Posterior cingulate gyrus (tissue), 11 donors: Measurements from ENCODE around the gene SLC25A21.
"Not testable (repeated sequence)": the region's sequence is repeated elsewhere in the genome, so short reads cannot be mapped to it uniquely, and the experiment has no call there.

Source experiments
- DNase-seq, 10 donors: peaks; one replicate each; pipeline versions ENCODE4 v3.0.0 to v3.0.0-alpha.2; 2020 to 2021; ENCODE audit warnings: mixed read lengths in 3 of 10
- intact Hi-C: fragments of 100-400 bp; cut with DNase I; formaldehyde crosslinking; loops from one replicate; pipeline ENCODE4 v1.15.1; 2023

The SLC25A21 gene

GRCh38 chr14:37172024-37172869 lies at the start of gene SLC25A21:
TSS of gene SLC25A21 (minus strand) at chr14:37172606.
- DNase-seq, result peak; percentile 63 to 97 (median 78)
- intact Hi-C loops, result loop anchor here (2.0 kb wide), 1 partner anchor 25 kb away; the partner anchor contains the start of gene MIPOL1

GRCh38 chr14:37221073-37221472 lies 48.7 kb upstream of the SLC25A21 start:
- no peak for DNase-seq
- intact Hi-C loops, result no loop called here

- intact Hi-C loops, result no loop called here
- no peak for DNase-seq
Measured at GRCh38 chr14:37215345-37215744, 42.9 kb upstream of the SLC25A21 start.

- intact Hi-C loops, result no loop called here
Measured at GRCh38 chr14:37213016-37213415, 40.6 kb upstream of the SLC25A21 start.

GRCh38 chr14:37210448-37210847 lies 38.0 kb upstream of the SLC25A21 start:
- no peak for DNase-seq
- intact Hi-C loops, result no loop called here

More at GRCh38 chr14:37213016-37213415, 40.6 kb upstream of the SLC25A21 start:
- DNase-seq, result no peak

GRCh38 chr14:37209617-37210016 lies 37.2 kb upstream of the SLC25A21 start:
- DNase-seq, intact Hi-C loops: not testable (repeated sequence)

GRCh38 chr14:37205623-37206605 lies 33.5 kb upstream of the SLC25A21 start:
- intact Hi-C loops, DNase-seq: not testable (repeated sequence)

- DNase-seq, result no peak
- intact Hi-C loops, result no loop called here
Measured at GRCh38 chr14:37203423-37203822, 31.0 kb upstream of the SLC25A21 start.

GRCh38 chr14:37202812-37203211 lies 30.4 kb upstream of the SLC25A21 start:
- intact Hi-C loops, result no loop called here
- DNase-seq, result no peak

- DNase-seq, result no peak
- intact Hi-C loops, result no loop called here
Measured at GRCh38 chr14:37202265-37202664, 29.9 kb upstream of the SLC25A21 start.

- intact Hi-C loops, result no loop called here
- no peak for DNase-seq
Measured at GRCh38 chr14:37201724-37202123, 29.3 kb upstream of the SLC25A21 start.

- intact Hi-C loops, result no loop called here
Measured at GRCh38 chr14:37198907-37199306, 26.5 kb upstream of the SLC25A21 start.

GRCh38 chr14:37198273-37198598 lies 25.8 kb upstream of the SLC25A21 start:
- DNase-seq, result no peak
- intact Hi-C loops, result no loop called here

More at GRCh38 chr14:37198907-37199306, 26.5 kb upstream of the SLC25A21 start:
- DNase-seq, result no peak

- DNase-seq, result peak; percentile 63 to 97 (median 80)
- intact Hi-C loops, result loop anchor here (2.0 kb wide), 1 partner anchor 25 kb away; the partner anchor contains the start of gene SLC25A21
Measured at GRCh38 chr14:37197421-37198272, 25.2 kb upstream of the SLC25A21 start, which contains the start of gene MIPOL1. TSS of gene MIPOL1 (plus strand) at chr14:37197937. CDS start at chr14:37247889, 49,952 bp downstream.

GRCh38 chr14:37196604-37197420 lies 24.4 kb upstream of the SLC25A21 start:
- intact Hi-C loops, result loop anchor here (2.0 kb wide), 1 partner anchor 24 kb away; the partner anchor contains the start of gene SLC25A21

GRCh38 chr14:37195327-37195726 lies 22.9 kb upstream of the SLC25A21 start:
- intact Hi-C loops, result no loop called here

More at GRCh38 chr14:37196604-37197420, 24.4 kb upstream of the SLC25A21 start:
- DNase-seq, result no peak

GRCh38 chr14:37194698-37195097 lies 22.3 kb upstream of the SLC25A21 start:
- intact Hi-C loops, result no loop called here

More at GRCh38 chr14:37195327-37195726, 22.9 kb upstream of the SLC25A21 start:
- DNase-seq, result no peak

GRCh38 chr14:37189733-37190132 lies 17.3 kb upstream of the SLC25A21 start:
- DNase-seq, intact Hi-C loops: not testable (repeated sequence)

More at GRCh38 chr14:37194698-37195097, 22.3 kb upstream of the SLC25A21 start:
- DNase-seq, result no peak
